ENCODE results near the gene ARRDC1. TPM values are rescaled to one million over a fixed set of nuclear protein-coding genes. Genes with fewer than 3 reads are reported as not detected.

ARRDC1 gene
- total RNA-seq, 1 experiment from 2014 or later = 47.1 TPM

DNA sequence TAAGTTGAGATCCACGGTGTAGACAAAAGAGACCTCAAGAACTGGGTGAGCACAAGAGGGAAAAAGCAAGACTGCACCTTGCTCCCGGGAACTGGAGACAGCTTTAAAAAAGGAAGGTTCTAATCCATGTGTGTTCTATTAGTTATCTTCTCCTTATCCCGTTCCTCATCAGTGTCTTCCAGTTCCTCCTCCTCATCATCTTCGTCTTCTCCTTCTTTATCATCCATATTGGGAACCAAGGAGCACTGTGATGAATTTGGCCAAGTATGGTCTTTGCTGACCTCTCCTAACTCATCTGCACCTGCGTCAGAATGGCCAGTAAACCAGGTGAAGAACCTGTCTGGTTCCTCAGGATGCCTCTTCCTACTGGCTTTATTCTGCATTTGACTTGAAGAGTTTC, 35.4 kb downstream of the ARRDC1 start:
- H3K27me3 ChIP-seq (ENCODE audit: control insufficient read depth, insufficient read depth, low read length) = no peaks in the 10 kb centered on the region
- intact Hi-C loops (cut with micrococcal nuclease; ENCODE audit: unreplicated experiment) = no loop called here
- ChIA-PET CTCF (no interaction called here), POLR2A (no interaction called here)
- BruUV-seq (replicated peaks) = no TSS peak
- no peaks in the 10 kb centered on the region for H3K9me3 ChIP-seq (ENCODE audit: control insufficient read depth, insufficient read depth, low read depth, low read length)
- H3K27ac ChIP-seq (ENCODE audit: low read length) = no peak overlapping the region
- TF ChIP-seq, protein P1, sequence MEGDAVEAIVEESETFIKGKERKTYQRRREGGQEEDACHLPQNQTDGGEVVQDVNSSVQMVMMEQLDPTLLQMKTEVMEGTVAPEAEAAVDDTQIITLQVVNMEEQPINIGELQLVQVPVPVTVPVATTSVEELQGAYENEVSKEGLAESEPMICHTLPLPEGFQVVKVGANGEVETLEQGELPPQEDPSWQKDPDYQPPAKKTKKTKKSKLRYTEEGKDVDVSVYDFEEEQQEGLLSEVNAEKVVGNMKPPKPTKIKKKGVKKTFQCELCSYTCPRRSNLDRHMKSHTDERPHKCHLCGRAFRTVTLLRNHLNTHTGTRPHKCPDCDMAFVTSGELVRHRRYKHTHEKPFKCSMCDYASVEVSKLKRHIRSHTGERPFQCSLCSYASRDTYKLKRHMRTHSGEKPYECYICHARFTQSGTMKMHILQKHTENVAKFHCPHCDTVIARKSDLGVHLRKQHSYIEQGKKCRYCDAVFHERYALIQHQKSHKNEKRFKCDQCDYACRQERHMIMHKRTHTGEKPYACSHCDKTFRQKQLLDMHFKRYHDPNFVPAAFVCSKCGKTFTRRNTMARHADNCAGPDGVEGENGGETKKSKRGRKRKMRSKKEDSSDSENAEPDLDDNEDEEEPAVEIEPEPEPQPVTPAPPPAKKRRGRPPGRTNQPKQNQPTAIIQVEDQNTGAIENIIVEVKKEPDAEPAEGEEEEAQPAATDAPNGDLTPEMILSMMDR (IDR thresholded peaks at IDR 0.05) = no peak
- TF ChIP-seq TCF7L2 (IDR thresholded peaks at IDR 0.05; ENCODE audit: low read depth, low read length) (no peak), POLR2AphosphoS5 (IDR thresholded peaks at IDR 0.05; ENCODE audit: low read depth, low read length) (no peak), SIN3A (IDR thresholded peaks at IDR 0.05; ENCODE audit: borderline replicate concordance, insufficient read depth, low read depth, low read length) (no peak)
- TF ChIP-seq, protein P2, sequence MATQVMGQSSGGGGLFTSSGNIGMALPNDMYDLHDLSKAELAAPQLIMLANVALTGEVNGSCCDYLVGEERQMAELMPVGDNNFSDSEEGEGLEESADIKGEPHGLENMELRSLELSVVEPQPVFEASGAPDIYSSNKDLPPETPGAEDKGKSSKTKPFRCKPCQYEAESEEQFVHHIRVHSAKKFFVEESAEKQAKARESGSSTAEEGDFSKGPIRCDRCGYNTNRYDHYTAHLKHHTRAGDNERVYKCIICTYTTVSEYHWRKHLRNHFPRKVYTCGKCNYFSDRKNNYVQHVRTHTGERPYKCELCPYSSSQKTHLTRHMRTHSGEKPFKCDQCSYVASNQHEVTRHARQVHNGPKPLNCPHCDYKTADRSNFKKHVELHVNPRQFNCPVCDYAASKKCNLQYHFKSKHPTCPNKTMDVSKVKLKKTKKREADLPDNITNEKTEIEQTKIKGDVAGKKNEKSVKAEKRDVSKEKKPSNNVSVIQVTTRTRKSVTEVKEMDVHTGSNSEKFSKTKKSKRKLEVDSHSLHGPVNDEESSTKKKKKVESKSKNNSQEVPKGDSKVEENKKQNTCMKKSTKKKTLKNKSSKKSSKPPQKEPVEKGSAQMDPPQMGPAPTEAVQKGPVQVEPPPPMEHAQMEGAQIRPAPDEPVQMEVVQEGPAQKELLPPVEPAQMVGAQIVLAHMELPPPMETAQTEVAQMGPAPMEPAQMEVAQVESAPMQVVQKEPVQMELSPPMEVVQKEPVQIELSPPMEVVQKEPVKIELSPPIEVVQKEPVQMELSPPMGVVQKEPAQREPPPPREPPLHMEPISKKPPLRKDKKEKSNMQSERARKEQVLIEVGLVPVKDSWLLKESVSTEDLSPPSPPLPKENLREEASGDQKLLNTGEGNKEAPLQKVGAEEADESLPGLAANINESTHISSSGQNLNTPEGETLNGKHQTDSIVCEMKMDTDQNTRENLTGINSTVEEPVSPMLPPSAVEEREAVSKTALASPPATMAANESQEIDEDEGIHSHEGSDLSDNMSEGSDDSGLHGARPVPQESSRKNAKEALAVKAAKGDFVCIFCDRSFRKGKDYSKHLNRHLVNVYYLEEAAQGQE (IDR thresholded peaks at IDR 0.05; ENCODE audit: insufficient read depth in 1 of 2, low read depth in 2 of 2, low read length in 1 of 2) = no peak
- no peaks in the 10 kb centered on the region for H3K36me3 ChIP-seq (ENCODE audit: control insufficient read depth, insufficient read depth, low read length)
- no peaks in the 10 kb centered on the region; the same call in 1 of the 2 replicates for H3K4me1 ChIP-seq (ENCODE audit: control insufficient read depth, insufficient read depth, low read length)
- in situ Hi-C loops (cut with HindIII; ENCODE audit: low pct_unique_long_range_greater_than_20kb, low sequenced_read_pairs) = no loop called here
- no peak overlapping the region for H3K4me3 ChIP-seq (ENCODE audit: low read depth in 2 of 2, low read length in 2 of 2)
- no peak for ATAC-seq
- DNase-seq (ENCODE audit: low read depth, low spot score) = no peak

DNA sequence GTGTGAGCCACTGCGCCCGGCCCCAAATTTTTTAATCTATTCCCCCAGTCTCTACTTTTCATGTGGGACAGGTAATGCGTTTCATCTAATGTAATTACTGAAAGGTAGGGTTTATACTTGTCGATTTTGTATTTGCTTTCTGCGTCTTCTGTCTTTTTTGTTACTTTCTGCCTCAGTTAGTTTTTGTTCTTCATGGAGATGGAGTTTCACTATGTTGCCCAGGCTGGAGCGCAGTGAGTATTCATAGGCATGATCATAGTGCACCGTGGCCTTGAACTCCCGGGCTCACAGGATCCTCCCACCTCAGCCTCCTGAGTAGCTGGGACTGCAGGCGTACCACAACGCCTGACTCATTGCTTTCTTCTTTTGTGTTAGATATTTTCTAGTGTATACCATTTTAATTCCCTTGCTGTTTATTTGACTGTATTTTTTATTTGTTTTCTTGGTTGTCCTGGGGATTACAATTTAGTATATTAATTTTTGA, 36.7 kb downstream of the ARRDC1 start:
- Histone ChIP-seq H3K27me3 (ENCODE audit: control insufficient read depth, insufficient read depth, low read length) (no peaks in the 10 kb centered on the region), H3K27ac (ENCODE audit: low read length) (no peak overlapping the region), H3K4me1 (ENCODE audit: control insufficient read depth, insufficient read depth, low read length) (no peaks in the 10 kb centered on the region; the same call in 1 of the 2 replicates), H3K9me3 (ENCODE audit: control insufficient read depth, insufficient read depth, low read depth, low read length) (no peaks in the 10 kb centered on the region), H3K36me3 (ENCODE audit: control insufficient read depth, insufficient read depth, low read length) (no peaks in the 10 kb centered on the region), H3K4me3 (ENCODE audit: low read depth in 2 of 2, low read length in 2 of 2) (no peak overlapping the region)
- ChIA-PET CTCF (interaction anchor here (0.5 kb wide), 1 partner anchor 1395 kb away, joined by 3 read pairs; no protein-coding TSS in a partner anchor), POLR2A (interaction anchor here (0.5 kb wide), 1 partner anchor 77 kb away, joined by 3 read pairs; no protein-coding TSS in a partner anchor)
- intact Hi-C loops (cut with micrococcal nuclease; ENCODE audit: unreplicated experiment) = no loop called here
- TF ChIP-seq, protein P2 (IDR thresholded peaks at IDR 0.05; ENCODE audit: insufficient read depth in 1 of 2, low read depth in 2 of 2, low read length in 1 of 2) = no peak
- TF ChIP-seq, protein P1 (IDR thresholded peaks at IDR 0.05) = no peak
- no peak for TF ChIP-seq SIN3A (IDR thresholded peaks at IDR 0.05; ENCODE audit: borderline replicate concordance, insufficient read depth, low read depth, low read length)
- TF ChIP-seq TCF7L2 (IDR thresholded peaks at IDR 0.05; ENCODE audit: low read depth, low read length) = no peak
- no peak for TF ChIP-seq POLR2AphosphoS5 (IDR thresholded peaks at IDR 0.05; ENCODE audit: low read depth, low read length)
- in situ Hi-C loops (cut with HindIII; ENCODE audit: low pct_unique_long_range_greater_than_20kb, low sequenced_read_pairs) = no loop called here
- ATAC-seq (no peak), DNase-seq (ENCODE audit: low read depth, low spot score) (no peak)
- no TSS peak for BruUV-seq (replicated peaks)
